SK-N-SH (cell line): ENCODE data around the gene LPCAT2. TPM values are rescaled to one million over a fixed set of nuclear protein-coding genes. Genes with fewer than 3 reads are reported as not detected.

ENCODE experiments used
- CTCF ChIA-PET: fragments of 300-600, 350-600 bp; formaldehyde crosslinking; extraction: SDS; loops from one replicate; lab custom pipeline; 2021; lab: Yijun Ruan, JAX
- POLR2A ChIA-PET: fragments of 350-600 bp; sonication (Branson Sonifier 250); formaldehyde crosslinking; extraction: SDS; loops from one replicate; lab custom pipeline; 2020; ENCODE audit warnings: antibody characterized with exemption, inconsistent platforms; lab: Yijun Ruan, JAX
- DNase-seq: peaks from one replicate; pipeline ENCODE4 v3.0.0; 2012
- H2AFZ ChIP-seq: fragments of 200-600 bp; sonication (generic); 2 replicates; pipeline ENCODE4 v1.8.1; 2016; ENCODE audit warnings: antibody characterized with exemption, mild to moderate bottlenecking, low read depth
- H3F3A ChIP-seq: fragments of 200-600 bp; sonication (generic); replicated peaks from 2 replicates; pipeline ENCODE3; 2016; ENCODE audit warnings: antibody characterized with exemption, mild to moderate bottlenecking; ENCODE audit not compliant: insufficient read depth
- H3K27ac ChIP-seq, 2 experiments: fragments of 200-500 bp in 1 of 2; fragments of 200-600 bp in 1 of 2; sonication (Bioruptor generic) in 1 of 2; sonication (generic), shearing (Covaris generic) in 1 of 2; 2 replicates each; pipeline versions ENCODE4 v1.5.1 to v1.6.1; 2014 to 2016; ENCODE audit warnings: low read depth in 2 of 2, inconsistent platforms in 1 of 2, low read length in 1 of 2, mild to moderate bottlenecking in 1 of 2, mixed read lengths in 1 of 2
- H3K27me3 ChIP-seq: fragments of 200-600 bp; sonication (generic), shearing (Covaris generic); 2 replicates; pipeline ENCODE4 v1.6.1; 2016; ENCODE audit warnings: mixed run types; ENCODE audit not compliant: insufficient read depth
- H3K36me3 ChIP-seq, 2 experiments: fragments of 200-500 bp in 1 of 2; fragments of 200-600 bp in 1 of 2; sonication (Bioruptor generic) in 1 of 2; sonication (generic) in 1 of 2; replicated peaks in 1 of 2; 2 replicates each; pipeline versions ENCODE3 to v1.5.1; 2014 to 2016; ENCODE audit warnings: low read length in 1 of 2, mild to moderate bottlenecking in 1 of 2; ENCODE audit not compliant: insufficient read depth in 2 of 2, control insufficient read depth in 1 of 2
- H3K4me1 ChIP-seq, 2 experiments: fragments of 200-500 bp in 1 of 2; fragments of 200-600 bp in 1 of 2; sonication (Bioruptor generic) in 1 of 2; sonication (generic), shearing (Covaris generic) in 1 of 2; 2 replicates each; pipeline versions ENCODE4 v1.5.1 to v1.6.1; 2014 to 2016; ENCODE audit warnings: low read depth in 1 of 2, low read length in 1 of 2, mixed run types in 1 of 2; ENCODE audit not compliant: insufficient read depth in 2 of 2, control insufficient read depth in 1 of 2
- H3K4me2 ChIP-seq: fragments of 200-600 bp; sonication (generic), shearing (Covaris generic); 2 replicates; pipeline ENCODE4 v1.6.1; 2017; ENCODE audit warnings: mixed run types
- H3K4me3 ChIP-seq, 2 experiments: fragments of 200-500 bp in 1 of 2; fragments of 200-600 bp in 1 of 2; sonication (Bioruptor generic) in 1 of 2; sonication (generic), shearing (Covaris generic) in 1 of 2; 2 replicates each; pipeline versions ENCODE4 v1.5.1 to v1.8.1; 2014 to 2016; ENCODE audit warnings: low read depth in 2 of 2, inconsistent platforms in 1 of 2, low read length in 1 of 2, mild to moderate bottlenecking in 1 of 2, mixed read lengths in 1 of 2, moderate library complexity in 1 of 2
- H3K79me2 ChIP-seq: fragments of 200-600 bp; sonication (generic); 2 replicates; pipeline ENCODE4 v1.8.1; 2017; ENCODE audit warnings: mild to moderate bottlenecking; ENCODE audit not compliant: insufficient read depth
- H3K9ac ChIP-seq: fragments of 200-600 bp; sonication (generic); 2 replicates; pipeline ENCODE4 v1.6.1; 2017; ENCODE audit warnings: mixed run types
- H3K9me2 ChIP-seq: fragments of 200-600 bp; sonication (generic); 2 replicates; pipeline ENCODE4 v1.6.1; 2017; ENCODE audit warnings: mixed run types
- H3K9me3 ChIP-seq: fragments of 200-600 bp; sonication (generic); 2 replicates; pipeline ENCODE4 v1.6.1; 2017; ENCODE audit warnings: mixed run types, mild to moderate bottlenecking, moderate library complexity
- H4K20me1 ChIP-seq: fragments of 200-600 bp; sonication (generic); 2 replicates; pipeline ENCODE4 v1.6.1; 2017; ENCODE audit warnings: mild to moderate bottlenecking, mixed run types; ENCODE audit not compliant: insufficient read depth
- EP300 ChIP-seq, 2 experiments: IDR thresholded peaks; 2 replicates each; pipeline versions ENCODE4 v1.4.0 to v1.6.1; 2012; ENCODE audit warnings: borderline replicate concordance in 1 of 2, low read depth in 1 of 2, low read length in 1 of 2
- EZH2phosphoT487 ChIP-seq: fragments of 200-600 bp; sonication (generic); IDR thresholded peaks from 2 replicates; pipeline ENCODE4 v1.6.1; 2017; ENCODE audit warnings: low read depth, mixed run types, mild to moderate bottlenecking, antibody characterized with exemption, moderate library complexity, borderline replicate concordance
- FOSL2 ChIP-seq: IDR thresholded peaks from 2 replicates; pipeline ENCODE4 v1.4.0; 2012; ENCODE audit warnings: low read depth, mild to moderate bottlenecking, moderate library complexity, borderline replicate concordance
- JUND ChIP-seq: IDR thresholded peaks from 2 replicates; pipeline ENCODE4 v1.4.0; 2012
- NRF1 ChIP-seq: IDR thresholded peaks from 2 replicates; pipeline ENCODE4 v1.6.1; 2012; ENCODE audit warnings: low read depth, mild to moderate bottlenecking, low read length
- POLR2AphosphoS5 ChIP-seq: IDR thresholded peaks from 2 replicates; pipeline ENCODE4 v1.6.1; 2012; ENCODE audit warnings: low read depth, low read length
- RCOR1 ChIP-seq: fragments of 150-350 bp; IDR thresholded peaks from 2 replicates; pipeline ENCODE4 v1.6.1; 2017; ENCODE audit warnings: antibody characterized with exemption, low read length
- RXRA ChIP-seq: IDR thresholded peaks from 2 replicates; pipeline ENCODE4 v1.4.0; 2012; ENCODE audit warnings: low read depth, mild to moderate bottlenecking, borderline replicate concordance
- TCF12 ChIP-seq: IDR thresholded peaks from 2 replicates; pipeline ENCODE4 v1.4.0; 2012
- TEAD4 ChIP-seq: IDR thresholded peaks from 2 replicates; pipeline ENCODE4 v1.4.0; 2012; ENCODE audit warnings: mild to moderate bottlenecking, borderline replicate concordance; ENCODE audit not compliant: insufficient read depth
- YY1 ChIP-seq: IDR thresholded peaks from 2 replicates; pipeline ENCODE4 v1.4.0; 2012; ENCODE audit warnings: low read depth, mild to moderate bottlenecking
- whole genome bisulfite sequencing: methylation state at CpG from one replicate; pipeline ENCODE4 v1.1.6; 2017; ENCODE audit warnings: low lambda C conversion rate; 5-methylcytosine and 5-hydroxymethylcytosine counted together
- polyA plus RNA-seq, 3 experiments: library from polyadenylated mRNA; depleted of rRNA; stranded (reverse); fragments of >200 nt; gene quantifications; 2 replicates each; pipeline ENCODE4 v1.2.3, GENCODE V29; 2012
- TF ChIP-seq, protein P1 (sequence below): IDR thresholded peaks from 2 replicates; pipeline ENCODE4; 2012
- TF ChIP-seq, protein P2 (sequence below): IDR thresholded peaks from 2 replicates; pipeline ENCODE4 v1.4.0; 2012; ENCODE audit warnings: low read depth, borderline replicate concordance
- TF ChIP-seq, protein P3 (sequence below): fragments of 200-600 bp; sonication (generic); IDR thresholded peaks from 2 replicates; pipeline ENCODE4 v1.6.1; 2017; ENCODE audit warnings: antibody characterized with exemption, mild to moderate bottlenecking, moderate library complexity
- TF ChIP-seq, protein P4 (sequence below): fragments of 150-350 bp; IDR thresholded peaks from 2 replicates; pipeline ENCODE4 v1.6.1; 2016; ENCODE audit warnings: mild to moderate bottlenecking, low read depth, low read length
- TF ChIP-seq, protein P5 (sequence below): IDR thresholded peaks from 2 replicates; pipeline ENCODE4 v1.4.0; 2012; ENCODE audit warnings: low read depth, borderline replicate concordance
- TF ChIP-seq, protein P6 (sequence below): IDR thresholded peaks from 2 replicates; pipeline ENCODE4 v1.6.1; 2012; ENCODE audit warnings: mild to moderate bottlenecking, low read depth, low read length, moderate library complexity

Gene LPCAT2
- polyA plus RNA-seq, 1 of the 3 experiments (the other 2 are of a cell fraction) = 9.1 TPM

DNA sequence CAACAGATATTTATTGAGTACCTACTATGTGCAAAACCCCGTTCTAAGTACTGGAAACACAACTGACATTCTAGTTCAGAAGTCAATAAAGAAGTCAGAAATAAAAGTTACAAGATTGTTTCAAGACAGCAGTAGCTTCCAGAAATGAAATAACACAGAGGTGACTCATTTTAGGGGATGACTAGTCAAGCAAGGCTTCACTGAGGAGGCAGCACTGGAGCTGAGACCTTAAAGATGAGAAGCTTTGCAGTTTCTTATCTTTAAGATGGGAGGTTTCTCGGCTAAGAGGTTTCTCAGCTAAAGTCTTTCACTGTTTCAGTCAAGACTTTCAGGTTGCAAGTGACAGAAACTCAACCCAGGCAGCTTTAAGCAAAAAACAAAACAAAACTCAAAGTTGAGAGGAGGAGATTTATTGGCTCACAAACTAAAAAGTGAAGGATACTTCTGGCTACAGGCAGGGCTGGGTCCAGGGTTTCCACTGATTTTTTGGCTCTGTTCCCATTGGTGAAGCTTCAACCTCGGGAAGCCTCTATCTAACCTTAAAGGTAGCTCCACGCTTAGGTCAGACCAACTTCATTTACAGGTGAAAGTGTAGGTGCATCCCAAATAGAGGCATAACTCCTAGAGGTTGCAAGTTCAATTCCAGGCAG lies 37.3 kb upstream of the LPCAT2 start:
- TF ChIP-seq, protein P1, sequence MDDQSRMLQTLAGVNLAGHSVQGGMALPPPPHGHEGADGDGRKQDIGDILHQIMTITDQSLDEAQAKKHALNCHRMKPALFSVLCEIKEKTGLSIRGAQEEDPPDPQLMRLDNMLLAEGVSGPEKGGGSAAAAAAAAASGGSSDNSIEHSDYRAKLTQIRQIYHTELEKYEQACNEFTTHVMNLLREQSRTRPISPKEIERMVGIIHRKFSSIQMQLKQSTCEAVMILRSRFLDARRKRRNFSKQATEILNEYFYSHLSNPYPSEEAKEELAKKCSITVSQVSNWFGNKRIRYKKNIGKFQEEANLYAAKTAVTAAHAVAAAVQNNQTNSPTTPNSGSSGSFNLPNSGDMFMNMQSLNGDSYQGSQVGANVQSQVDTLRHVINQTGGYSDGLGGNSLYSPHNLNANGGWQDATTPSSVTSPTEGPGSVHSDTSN = peak; percentile 66
- TF ChIP-seq, protein P2, sequence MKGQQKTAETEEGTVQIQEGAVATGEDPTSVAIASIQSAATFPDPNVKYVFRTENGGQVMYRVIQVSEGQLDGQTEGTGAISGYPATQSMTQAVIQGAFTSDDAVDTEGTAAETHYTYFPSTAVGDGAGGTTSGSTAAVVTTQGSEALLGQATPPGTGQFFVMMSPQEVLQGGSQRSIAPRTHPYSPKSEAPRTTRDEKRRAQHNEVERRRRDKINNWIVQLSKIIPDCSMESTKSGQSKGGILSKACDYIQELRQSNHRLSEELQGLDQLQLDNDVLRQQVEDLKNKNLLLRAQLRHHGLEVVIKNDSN = no peak
- TF ChIP-seq POLR2AphosphoS5 = peak; percentile 25; the same call in 1 of the 2 replicates
- TF ChIP-seq NRF1 = no peak
- TF ChIP-seq RCOR1 = no peak
- TF ChIP-seq JUND = peak; percentile 96
- no peak for TF ChIP-seq EZH2phosphoT487
- TF ChIP-seq, protein P3, sequence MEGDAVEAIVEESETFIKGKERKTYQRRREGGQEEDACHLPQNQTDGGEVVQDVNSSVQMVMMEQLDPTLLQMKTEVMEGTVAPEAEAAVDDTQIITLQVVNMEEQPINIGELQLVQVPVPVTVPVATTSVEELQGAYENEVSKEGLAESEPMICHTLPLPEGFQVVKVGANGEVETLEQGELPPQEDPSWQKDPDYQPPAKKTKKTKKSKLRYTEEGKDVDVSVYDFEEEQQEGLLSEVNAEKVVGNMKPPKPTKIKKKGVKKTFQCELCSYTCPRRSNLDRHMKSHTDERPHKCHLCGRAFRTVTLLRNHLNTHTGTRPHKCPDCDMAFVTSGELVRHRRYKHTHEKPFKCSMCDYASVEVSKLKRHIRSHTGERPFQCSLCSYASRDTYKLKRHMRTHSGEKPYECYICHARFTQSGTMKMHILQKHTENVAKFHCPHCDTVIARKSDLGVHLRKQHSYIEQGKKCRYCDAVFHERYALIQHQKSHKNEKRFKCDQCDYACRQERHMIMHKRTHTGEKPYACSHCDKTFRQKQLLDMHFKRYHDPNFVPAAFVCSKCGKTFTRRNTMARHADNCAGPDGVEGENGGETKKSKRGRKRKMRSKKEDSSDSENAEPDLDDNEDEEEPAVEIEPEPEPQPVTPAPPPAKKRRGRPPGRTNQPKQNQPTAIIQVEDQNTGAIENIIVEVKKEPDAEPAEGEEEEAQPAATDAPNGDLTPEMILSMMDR = no peak
- TF ChIP-seq, protein P4, sequence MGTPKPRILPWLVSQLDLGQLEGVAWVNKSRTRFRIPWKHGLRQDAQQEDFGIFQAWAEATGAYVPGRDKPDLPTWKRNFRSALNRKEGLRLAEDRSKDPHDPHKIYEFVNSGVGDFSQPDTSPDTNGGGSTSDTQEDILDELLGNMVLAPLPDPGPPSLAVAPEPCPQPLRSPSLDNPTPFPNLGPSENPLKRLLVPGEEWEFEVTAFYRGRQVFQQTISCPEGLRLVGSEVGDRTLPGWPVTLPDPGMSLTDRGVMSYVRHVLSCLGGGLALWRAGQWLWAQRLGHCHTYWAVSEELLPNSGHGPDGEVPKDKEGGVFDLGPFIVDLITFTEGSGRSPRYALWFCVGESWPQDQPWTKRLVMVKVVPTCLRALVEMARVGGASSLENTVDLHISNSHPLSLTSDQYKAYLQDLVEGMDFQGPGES = no peak
- peak; percentile 23; the same call in 1 of the 2 replicates for TF ChIP-seq RXRA
- peak; percentile 81 for TF ChIP-seq TCF12
- TF ChIP-seq, protein P5, sequence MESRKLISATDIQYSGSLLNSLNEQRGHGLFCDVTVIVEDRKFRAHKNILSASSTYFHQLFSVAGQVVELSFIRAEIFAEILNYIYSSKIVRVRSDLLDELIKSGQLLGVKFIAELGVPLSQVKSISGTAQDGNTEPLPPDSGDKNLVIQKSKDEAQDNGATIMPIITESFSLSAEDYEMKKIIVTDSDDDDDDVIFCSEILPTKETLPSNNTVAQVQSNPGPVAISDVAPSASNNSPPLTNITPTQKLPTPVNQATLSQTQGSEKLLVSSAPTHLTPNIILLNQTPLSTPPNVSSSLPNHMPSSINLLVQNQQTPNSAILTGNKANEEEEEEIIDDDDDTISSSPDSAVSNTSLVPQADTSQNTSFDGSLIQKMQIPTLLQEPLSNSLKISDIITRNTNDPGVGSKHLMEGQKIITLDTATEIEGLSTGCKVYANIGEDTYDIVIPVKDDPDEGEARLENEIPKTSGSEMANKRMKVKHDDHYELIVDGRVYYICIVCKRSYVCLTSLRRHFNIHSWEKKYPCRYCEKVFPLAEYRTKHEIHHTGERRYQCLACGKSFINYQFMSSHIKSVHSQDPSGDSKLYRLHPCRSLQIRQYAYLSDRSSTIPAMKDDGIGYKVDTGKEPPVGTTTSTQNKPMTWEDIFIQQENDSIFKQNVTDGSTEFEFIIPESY = 0 out of 2 replicates have a peak, but pooled peaks have one; percentile 18
- peak; percentile 96 for TF ChIP-seq FOSL2
- TF ChIP-seq YY1 = peak; percentile 25; the same call in 1 of the 2 replicates
- peak; percentile 71; the same call in 1 of the 2 replicates for TF ChIP-seq TEAD4
- TF ChIP-seq EP300 (IDR thresholded peaks at IDR 0.05; ENCODE audit: borderline replicate concordance in 1 of 2, low read depth in 1 of 2, low read length in 1 of 2) = peak in 1 of 2 experiments; percentile 62; a peak in 2 of 4 replicates
- TF ChIP-seq, protein P6, sequence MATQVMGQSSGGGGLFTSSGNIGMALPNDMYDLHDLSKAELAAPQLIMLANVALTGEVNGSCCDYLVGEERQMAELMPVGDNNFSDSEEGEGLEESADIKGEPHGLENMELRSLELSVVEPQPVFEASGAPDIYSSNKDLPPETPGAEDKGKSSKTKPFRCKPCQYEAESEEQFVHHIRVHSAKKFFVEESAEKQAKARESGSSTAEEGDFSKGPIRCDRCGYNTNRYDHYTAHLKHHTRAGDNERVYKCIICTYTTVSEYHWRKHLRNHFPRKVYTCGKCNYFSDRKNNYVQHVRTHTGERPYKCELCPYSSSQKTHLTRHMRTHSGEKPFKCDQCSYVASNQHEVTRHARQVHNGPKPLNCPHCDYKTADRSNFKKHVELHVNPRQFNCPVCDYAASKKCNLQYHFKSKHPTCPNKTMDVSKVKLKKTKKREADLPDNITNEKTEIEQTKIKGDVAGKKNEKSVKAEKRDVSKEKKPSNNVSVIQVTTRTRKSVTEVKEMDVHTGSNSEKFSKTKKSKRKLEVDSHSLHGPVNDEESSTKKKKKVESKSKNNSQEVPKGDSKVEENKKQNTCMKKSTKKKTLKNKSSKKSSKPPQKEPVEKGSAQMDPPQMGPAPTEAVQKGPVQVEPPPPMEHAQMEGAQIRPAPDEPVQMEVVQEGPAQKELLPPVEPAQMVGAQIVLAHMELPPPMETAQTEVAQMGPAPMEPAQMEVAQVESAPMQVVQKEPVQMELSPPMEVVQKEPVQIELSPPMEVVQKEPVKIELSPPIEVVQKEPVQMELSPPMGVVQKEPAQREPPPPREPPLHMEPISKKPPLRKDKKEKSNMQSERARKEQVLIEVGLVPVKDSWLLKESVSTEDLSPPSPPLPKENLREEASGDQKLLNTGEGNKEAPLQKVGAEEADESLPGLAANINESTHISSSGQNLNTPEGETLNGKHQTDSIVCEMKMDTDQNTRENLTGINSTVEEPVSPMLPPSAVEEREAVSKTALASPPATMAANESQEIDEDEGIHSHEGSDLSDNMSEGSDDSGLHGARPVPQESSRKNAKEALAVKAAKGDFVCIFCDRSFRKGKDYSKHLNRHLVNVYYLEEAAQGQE = peak; percentile 51; the same call in 1 of the 2 replicates
- H3K9me3 ChIP-seq = no peaks in the 10 kb centered on the region
- H3K27ac ChIP-seq = peak overlapping the region; percentile 60 to 86; a peak in 3 of 4 replicates
- H3K4me2 ChIP-seq = peak overlapping the region; percentile 68
- WGBS = 23% methylated on average over 4 of the region's 4 CpGs
- no peaks in the 10 kb centered on the region for H3K36me3 ChIP-seq
- peaks cover 33% of the 10 kb centered on the region for H3F3A ChIP-seq
- ChIA-PET POLR2A (interaction anchor here (0.7 kb wide), 1 partner anchor 583 kb away, joined by 3 read pairs; no protein-coding TSS in a partner anchor), CTCF (interaction anchor here (1.2 to 3.6 kb wide), 2 partner anchors 73 to 371 kb away, joined by 3 to 13 read pairs; no protein-coding TSS in a partner anchor)
- peak overlapping the region; percentile 26; the same call in 1 of the 2 replicates for H3K9ac ChIP-seq
- no peaks in the 10 kb centered on the region for H4K20me1 ChIP-seq
- no peak overlapping the region for H2AFZ ChIP-seq
- H3K4me1 ChIP-seq = peaks cover 8 to 25% of the 10 kb centered on the region in 2 experiments; a peak in 3 of 4 replicates
- peak overlapping the region in 1 of 2 experiments; percentile 19; a peak in 2 of 4 replicates for H3K4me3 ChIP-seq
- no peak for DNase-seq
- H3K79me2 ChIP-seq = no peaks in the 10 kb centered on the region
- no peaks in the 10 kb centered on the region for H3K27me3 ChIP-seq
- no peaks in the 10 kb centered on the region for H3K9me2 ChIP-seq
